ENCODE measurements around the gene KLKB1. TPM values are rescaled to one million over a fixed set of nuclear protein-coding genes. Genes with fewer than 3 reads are reported as not detected.
A peak's percentile ranks its signal among the peaks of the same experiment; 100 is the strongest.

KLKB1 gene
- 0.57 TPM in 1 of 2 replicates, not detected in the other for total RNA-seq (2014; rRNA removed; shearing (Covaris generic))
- total RNA-seq (2022), result 0.24 TPM in 1 of 2 replicates, not detected in the other
- percentile 20 among the genes with signal in this experiment for Bru-seq, nascent RNA
- percentile 27 among the genes with signal in this experiment for BruChase-seq, experiment 1, labeled RNA remaining after a 6-hour chase
- BruChase-seq, experiment 2, labeled RNA remaining after a 2-hour chase, result percentile 24 among the genes with signal in this experiment
- long read RNA-seq, result 0 reads

- H3K79me2 ChIP-seq (ENCODE audit: insufficient read depth, low read depth, low read length), result no peaks in the 10 kb centered on the region
- no peak within 1 kb of the TSS for H2AFZ ChIP-seq (ENCODE audit: low read length)
- CTCF ChIA-PET (ENCODE audit: unreplicated experiment), result no interaction called here
- no peak for DNase-seq (ENCODE audit: low spot score)
- BruUV-seq (replicated peaks), result no TSS peak
- no peaks in the 10 kb centered on the region for H3K4me1 ChIP-seq (ENCODE audit: insufficient read depth, low read length, poor library complexity, severe bottlenecking)
- no peak within 1 kb of the TSS for H3K27ac ChIP-seq (ENCODE audit: low read depth, low read length, poor library complexity, severe bottlenecking)
- H3K4me2 ChIP-seq (ENCODE audit: low read length), result no peak within 1 kb of the TSS
- no peaks in the 10 kb centered on the region for H3K36me3 ChIP-seq (ENCODE audit: insufficient read depth, low read length)
- no peaks in the 10 kb centered on the region for H3K9me2 ChIP-seq (ENCODE audit: insufficient read depth, low read length)
- no peaks in the 10 kb centered on the region for H4K20me1 ChIP-seq (ENCODE audit: insufficient read depth, low read length)
- H3K4me3 ChIP-seq (ENCODE audit: low read depth, low read length, poor library complexity, severe bottlenecking), result no peak within 1 kb of the TSS
- TF ChIP-seq CTCF (conservative IDR thresholded peaks at IDR 0.05; ENCODE audit: low read length) (no peak), EZH2phosphoT487 (IDR thresholded peaks at IDR 0.05; ENCODE audit: borderline replicate concordance, low read depth, low read length) (no peak)
- intact Hi-C loops (cut with micrococcal nuclease; ENCODE audit: unreplicated experiment), result no loop called here
- 0 out of 2 replicates have a peak, but pooled peaks cover 6% of the 10 kb centered on the region for H3K9me3 ChIP-seq (ENCODE audit: low read length)
- POLR2A ChIA-PET, result no interaction called here
Measured at GRCh38 chr4:186227221-186227620, at the start of gene KLKB1. Gene KLKB1 (plus strand): TSS chr4:186227507. CDS start chr4:186228196, 689 bp downstream.

- Histone ChIP-seq H3K36me3 (ENCODE audit: insufficient read depth, low read length) (no peaks in the 10 kb centered on the region), H2AFZ (ENCODE audit: low read length) (no peak overlapping the region), H3K27ac (ENCODE audit: low read depth, low read length, poor library complexity, severe bottlenecking) (no peak overlapping the region), H3K4me2 (ENCODE audit: low read length) (no peak overlapping the region), H3K4me3 (ENCODE audit: low read depth, low read length, poor library complexity, severe bottlenecking) (no peak overlapping the region), H3K79me2 (ENCODE audit: insufficient read depth, low read depth, low read length) (peaks cover 11% of the 10 kb centered on the region; the same call in 1 of the 2 replicates), H3K9me2 (ENCODE audit: insufficient read depth, low read length) (no peaks in the 10 kb centered on the region), H4K20me1 (ENCODE audit: insufficient read depth, low read length) (no peaks in the 10 kb centered on the region), H3K4me1 (ENCODE audit: insufficient read depth, low read length, poor library complexity, severe bottlenecking) (peaks cover 21% of the 10 kb centered on the region), H3K9me3 (ENCODE audit: low read length) (no peaks in the 10 kb centered on the region)
- DNase-seq (ENCODE audit: low spot score), result no peak
- CTCF ChIA-PET (ENCODE audit: unreplicated experiment), result no interaction called here
- TF ChIP-seq EZH2phosphoT487 (IDR thresholded peaks at IDR 0.05; ENCODE audit: borderline replicate concordance, low read depth, low read length), result no peak
- no peak for TF ChIP-seq CTCF (conservative IDR thresholded peaks at IDR 0.05; ENCODE audit: low read length)
- no TSS peak for BruUV-seq (replicated peaks)
- POLR2A ChIA-PET, result no interaction called here
- intact Hi-C loops (cut with micrococcal nuclease; ENCODE audit: unreplicated experiment), result no loop called here
Measured at GRCh38 chr4:186188107-186188506, 39.2 kb upstream of the KLKB1 start.

- no peaks in the 10 kb centered on the region for H4K20me1 ChIP-seq (ENCODE audit: insufficient read depth, low read length)
- no peaks in the 10 kb centered on the region for H3K9me2 ChIP-seq (ENCODE audit: insufficient read depth, low read length)
- H2AFZ ChIP-seq (ENCODE audit: low read length), result peak overlapping the region; percentile 93; the same call in 1 of the 2 replicates
- peak; percentile 13 for DNase-seq (ENCODE audit: low spot score)
- H3K4me3 ChIP-seq (ENCODE audit: low read depth, low read length, poor library complexity, severe bottlenecking), result peak overlapping the region; percentile 82
- H3K36me3 ChIP-seq (ENCODE audit: insufficient read depth, low read length), result peaks cover 4% of the 10 kb centered on the region; the same call in 1 of the 2 replicates
- peaks cover 17% of the 10 kb centered on the region; the same call in 1 of the 2 replicates for H3K79me2 ChIP-seq (ENCODE audit: insufficient read depth, low read depth, low read length)
- peak overlapping the region; percentile 77 for H3K4me2 ChIP-seq (ENCODE audit: low read length)
- ChIA-PET POLR2A (interaction anchor here (1.1 to 1.4 kb wide), 3 partner anchors 20 to 170 kb away, joined by 3 to 4 read pairs (median 3); no protein-coding TSS in a partner anchor), CTCF (ENCODE audit: unreplicated experiment) (no interaction called here)
- peak overlapping the region; percentile 91 for H3K27ac ChIP-seq (ENCODE audit: low read depth, low read length, poor library complexity, severe bottlenecking)
- TF ChIP-seq EZH2phosphoT487 (IDR thresholded peaks at IDR 0.05; ENCODE audit: borderline replicate concordance, low read depth, low read length), result no peak
- no peak for TF ChIP-seq CTCF (conservative IDR thresholded peaks at IDR 0.05; ENCODE audit: low read length)
- BruUV-seq (replicated peaks), result no TSS peak
- H3K9me3 ChIP-seq (ENCODE audit: low read length), result no peaks in the 10 kb centered on the region
- H3K4me1 ChIP-seq (ENCODE audit: insufficient read depth, low read length, poor library complexity, severe bottlenecking), result peaks cover 27% of the 10 kb centered on the region
- intact Hi-C loops (cut with micrococcal nuclease; ENCODE audit: unreplicated experiment), result loop anchor here (5.0 to 10.0 kb wide), 7 partner anchors 122 to 1542 kb away; partner anchors contain the start of genes CASP3, CCDC110, CENPU and PRIMPOL
Measured at GRCh38 chr4:186189656-186190055, 37.7 kb upstream of the KLKB1 start.

Data from OCI-LY7 (cell line).